Measurements from ENCODE around the gene RPTOR.

The RPTOR gene

DNA sequence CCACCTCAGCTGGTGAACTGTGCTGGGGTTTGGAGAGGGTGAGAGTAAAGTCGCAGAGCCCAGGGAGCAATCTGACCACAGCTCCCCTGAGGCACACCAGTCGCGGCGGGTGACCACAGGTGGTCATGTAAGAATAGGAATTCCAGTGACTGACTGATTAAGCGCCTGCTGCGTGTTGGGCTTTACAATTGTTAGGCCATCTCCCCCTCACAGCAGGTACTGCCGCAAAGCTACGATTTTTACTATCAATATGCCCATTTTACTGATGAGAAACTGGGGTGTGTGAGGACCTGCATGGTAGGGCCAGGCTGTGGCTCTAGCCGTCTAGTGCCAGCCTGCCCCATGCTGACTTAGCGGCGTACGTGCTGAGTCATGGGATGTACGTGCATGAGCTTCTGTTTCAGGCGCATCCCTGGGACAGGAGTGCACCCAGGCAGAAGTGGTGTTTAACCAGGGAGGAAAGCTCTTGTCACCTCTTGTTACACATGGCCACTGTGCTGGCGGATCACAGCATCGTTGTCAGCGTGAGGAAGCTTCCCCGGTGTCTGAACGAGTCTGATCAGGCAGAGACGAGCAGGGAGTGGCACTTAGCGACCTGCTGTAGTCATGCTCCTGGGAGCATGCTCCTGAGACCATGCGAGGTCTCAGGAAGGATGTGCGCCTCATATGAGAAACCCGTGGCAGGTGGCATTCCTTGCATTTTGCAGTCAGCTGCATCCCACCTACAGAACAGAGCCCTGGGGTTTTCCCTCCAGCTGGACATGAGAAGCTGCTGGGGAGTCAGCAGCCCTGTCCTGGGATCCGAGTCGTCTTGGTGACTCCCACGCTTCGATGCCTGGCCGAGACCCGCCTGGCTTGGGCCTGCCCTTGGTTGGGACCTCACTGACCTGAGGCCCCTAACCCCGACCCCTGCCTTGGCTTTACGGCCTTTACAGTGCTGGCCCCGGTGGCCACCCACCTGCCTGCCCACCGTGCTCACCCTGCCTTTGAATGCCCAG lies 283.3 kb downstream of the RPTOR start:
- TF ChIP-seq, protein P1, sequence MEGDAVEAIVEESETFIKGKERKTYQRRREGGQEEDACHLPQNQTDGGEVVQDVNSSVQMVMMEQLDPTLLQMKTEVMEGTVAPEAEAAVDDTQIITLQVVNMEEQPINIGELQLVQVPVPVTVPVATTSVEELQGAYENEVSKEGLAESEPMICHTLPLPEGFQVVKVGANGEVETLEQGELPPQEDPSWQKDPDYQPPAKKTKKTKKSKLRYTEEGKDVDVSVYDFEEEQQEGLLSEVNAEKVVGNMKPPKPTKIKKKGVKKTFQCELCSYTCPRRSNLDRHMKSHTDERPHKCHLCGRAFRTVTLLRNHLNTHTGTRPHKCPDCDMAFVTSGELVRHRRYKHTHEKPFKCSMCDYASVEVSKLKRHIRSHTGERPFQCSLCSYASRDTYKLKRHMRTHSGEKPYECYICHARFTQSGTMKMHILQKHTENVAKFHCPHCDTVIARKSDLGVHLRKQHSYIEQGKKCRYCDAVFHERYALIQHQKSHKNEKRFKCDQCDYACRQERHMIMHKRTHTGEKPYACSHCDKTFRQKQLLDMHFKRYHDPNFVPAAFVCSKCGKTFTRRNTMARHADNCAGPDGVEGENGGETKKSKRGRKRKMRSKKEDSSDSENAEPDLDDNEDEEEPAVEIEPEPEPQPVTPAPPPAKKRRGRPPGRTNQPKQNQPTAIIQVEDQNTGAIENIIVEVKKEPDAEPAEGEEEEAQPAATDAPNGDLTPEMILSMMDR (IDR thresholded peaks at IDR 0.05; ENCODE audit: borderline replicate concordance, extremely low read depth, low read length, poor library complexity, severe bottlenecking) = no peak
- TF ChIP-seq EZH2 (IDR thresholded peaks at IDR 0.05; ENCODE audit: borderline replicate concordance, low read depth, low read length, severe bottlenecking) = no peak
- no peaks in the 10 kb centered on the region for H3K9me3 ChIP-seq (ENCODE audit: insufficient read depth, low read length, severe bottlenecking)
- H3K27me3 ChIP-seq (ENCODE audit: insufficient read depth, low read length, poor library complexity) = no peaks in the 10 kb centered on the region
- H3K79me2 ChIP-seq (ENCODE audit: insufficient read depth, low read length) = peaks cover 4% of the 10 kb centered on the region; the same call in 1 of the 2 replicates
- H3K9ac ChIP-seq (ENCODE audit: low read depth, low read length) = no peak overlapping the region
- H2AFZ ChIP-seq (ENCODE audit: low read depth, low read length) = no peak overlapping the region
- H3K27ac ChIP-seq (ENCODE audit: low read length) = 0 out of 2 replicates have a peak overlapping the region, but pooled peaks have one; percentile 4
- no peak overlapping the region for H3K4me3 ChIP-seq (ENCODE audit: low read depth in 1 of 2, low read length in 2 of 2)
- no peaks in the 10 kb centered on the region for H4K20me1 ChIP-seq (ENCODE audit: insufficient read depth, low read length)
- DNase-seq (no peak), ATAC-seq (ENCODE audit: insufficient read depth, low read depth) (no peak)
- H3K4me1 ChIP-seq (ENCODE audit: insufficient read depth, low read length) = peaks cover 21% of the 10 kb centered on the region
- H3K36me3 ChIP-seq (ENCODE audit: insufficient read depth, low read length) = peaks cover 58% of the 10 kb centered on the region
- H3K4me2 ChIP-seq (ENCODE audit: insufficient read depth, low read length) = no peak overlapping the region

DNA sequence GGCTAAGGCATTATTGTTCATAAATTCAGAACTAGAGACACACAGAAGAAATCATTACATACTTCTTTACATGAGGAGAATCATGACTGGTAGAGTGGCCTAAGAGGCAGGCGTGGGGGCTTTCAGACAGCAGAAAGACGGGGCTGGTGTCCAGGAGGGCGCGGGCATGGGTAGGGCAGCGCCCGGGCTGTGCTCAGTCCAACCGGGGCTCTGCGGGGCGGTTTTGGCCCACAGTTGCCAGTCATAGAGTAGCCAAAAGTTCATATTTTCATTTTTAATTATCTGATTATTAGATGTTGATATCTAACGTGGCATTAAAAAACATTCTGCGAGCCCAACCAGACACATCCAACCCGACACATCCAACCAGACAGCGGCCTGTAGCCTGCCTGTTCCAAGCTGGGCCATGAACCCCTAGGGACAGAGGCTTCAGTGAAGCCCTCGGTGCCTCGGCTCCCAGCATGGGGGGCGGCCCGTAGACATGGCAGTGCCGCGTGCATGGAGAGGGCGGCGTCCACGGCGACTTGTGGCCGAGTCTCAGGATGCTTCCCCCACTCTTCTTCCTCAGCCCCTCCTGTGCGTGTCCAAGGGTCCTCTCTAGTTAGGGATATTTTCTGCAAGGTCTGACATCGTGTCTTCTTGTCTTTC lies 284.7 kb downstream of the RPTOR start:
- no peaks in the 10 kb centered on the region for H4K20me1 ChIP-seq (ENCODE audit: insufficient read depth, low read length)
- no peak overlapping the region for H3K4me3 ChIP-seq (ENCODE audit: low read depth in 1 of 2, low read length in 2 of 2)
- peaks cover 34% of the 10 kb centered on the region for H3K4me1 ChIP-seq (ENCODE audit: insufficient read depth, low read length)
- ATAC-seq (ENCODE audit: insufficient read depth, low read depth) (no peak), DNase-seq (no peak)
- no peak overlapping the region for H3K9ac ChIP-seq (ENCODE audit: low read depth, low read length)
- H3K4me2 ChIP-seq (ENCODE audit: insufficient read depth, low read length) = no peak overlapping the region
- no peak for TF ChIP-seq EZH2 (IDR thresholded peaks at IDR 0.05; ENCODE audit: borderline replicate concordance, low read depth, low read length, severe bottlenecking)
- TF ChIP-seq, protein P1 (IDR thresholded peaks at IDR 0.05; ENCODE audit: borderline replicate concordance, extremely low read depth, low read length, poor library complexity, severe bottlenecking) = no peak
- no peak overlapping the region for H2AFZ ChIP-seq (ENCODE audit: low read depth, low read length)
- H3K27ac ChIP-seq (ENCODE audit: low read length) = no peak overlapping the region; the same call in 1 of the 2 replicates
- peaks cover 46% of the 10 kb centered on the region for H3K36me3 ChIP-seq (ENCODE audit: insufficient read depth, low read length)
- H3K27me3 ChIP-seq (ENCODE audit: insufficient read depth, low read length, poor library complexity) = no peaks in the 10 kb centered on the region
- H3K79me2 ChIP-seq (ENCODE audit: insufficient read depth, low read length) = peaks cover 6% of the 10 kb centered on the region; the same call in 1 of the 2 replicates
- H3K9me3 ChIP-seq (ENCODE audit: insufficient read depth, low read length, severe bottlenecking) = no peaks in the 10 kb centered on the region

DNA sequence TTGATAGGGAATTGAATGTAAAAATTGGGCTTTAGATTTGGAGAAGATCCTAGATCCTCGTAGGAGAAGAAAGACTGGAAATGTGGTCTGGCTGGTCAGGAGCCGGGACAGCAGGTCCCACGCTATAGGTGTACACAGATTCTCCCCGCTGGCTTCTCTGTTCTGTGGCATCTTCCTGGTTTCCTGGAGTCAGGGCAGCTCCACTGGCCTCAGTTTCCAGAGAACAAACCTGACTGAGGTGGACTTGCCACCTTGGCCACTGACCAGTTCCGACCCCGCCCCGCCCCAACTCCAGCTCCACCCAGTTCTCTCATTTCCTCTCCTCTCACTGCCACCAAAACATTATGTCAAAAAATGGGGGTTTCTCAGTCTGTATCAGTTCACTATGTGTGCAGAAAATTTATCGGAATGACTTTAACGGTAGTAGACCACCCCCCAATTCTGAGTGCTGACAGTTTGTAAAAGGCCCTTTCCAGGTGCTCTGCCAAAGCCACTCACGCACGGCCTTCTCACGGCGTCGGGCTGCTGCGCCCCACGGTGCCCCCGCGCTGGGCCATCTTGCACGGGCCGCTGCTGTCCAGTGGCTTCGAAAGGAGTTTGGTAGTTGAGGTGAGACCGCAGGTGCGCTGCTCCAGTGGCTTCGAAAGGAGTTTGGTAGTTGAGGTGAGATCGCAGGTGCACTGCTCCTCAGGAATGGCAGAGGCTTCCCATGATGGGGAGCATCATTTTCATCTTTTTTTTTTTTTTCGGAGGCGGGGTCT lies 285.6 kb downstream of the RPTOR start:
- no peaks in the 10 kb centered on the region for H4K20me1 ChIP-seq (ENCODE audit: insufficient read depth, low read length)
- peaks cover 8% of the 10 kb centered on the region; the same call in 1 of the 2 replicates for H3K79me2 ChIP-seq (ENCODE audit: insufficient read depth, low read length)
- no peak overlapping the region for H3K4me2 ChIP-seq (ENCODE audit: insufficient read depth, low read length)
- no peak for DNase-seq
- TF ChIP-seq EZH2 (IDR thresholded peaks at IDR 0.05; ENCODE audit: borderline replicate concordance, low read depth, low read length, severe bottlenecking) = no peak
- TF ChIP-seq, protein P1 (IDR thresholded peaks at IDR 0.05; ENCODE audit: borderline replicate concordance, extremely low read depth, low read length, poor library complexity, severe bottlenecking) = no peak
- no peak overlapping the region for H3K4me3 ChIP-seq (ENCODE audit: low read depth in 1 of 2, low read length in 2 of 2)
- H3K9me3 ChIP-seq (ENCODE audit: insufficient read depth, low read length, severe bottlenecking) = no peaks in the 10 kb centered on the region
- no peak for ATAC-seq (ENCODE audit: insufficient read depth, low read depth)
- H3K4me1 ChIP-seq (ENCODE audit: insufficient read depth, low read length) = peaks cover 34% of the 10 kb centered on the region
- H3K36me3 ChIP-seq (ENCODE audit: insufficient read depth, low read length) = peaks cover 37% of the 10 kb centered on the region
- no peaks in the 10 kb centered on the region for H3K27me3 ChIP-seq (ENCODE audit: insufficient read depth, low read length, poor library complexity)
- no peak overlapping the region for H3K9ac ChIP-seq (ENCODE audit: low read depth, low read length)
- H3K27ac ChIP-seq (ENCODE audit: low read length) = no peak overlapping the region; the same call in 1 of the 2 replicates
- no peak overlapping the region for H2AFZ ChIP-seq (ENCODE audit: low read depth, low read length)
